ENCODE results near the gene RPS6KA1. TPM values are rescaled to one million over a fixed set of nuclear protein-coding genes. Genes with fewer than 3 reads are reported as not detected.

RPS6KA1 gene
- total RNA-seq, 1 donor from 2014 or later: 26.8 TPM

- intact Hi-C loops (cut with DNase I): no loop called here
- no peak for DNase-seq (ENCODE audit: low spot score)
- peak; percentile 23 for ATAC-seq
Measured at GRCh38 chr1:26530410-26530894, 891 bp downstream of the RPS6KA1 start.

- peak; percentile 31 for ATAC-seq
- DNase-seq (ENCODE audit: low spot score): no peak
- intact Hi-C loops (cut with DNase I): no loop called here
Measured at GRCh38 chr1:26530895-26531598, 1.5 kb downstream of the RPS6KA1 start.

- ATAC-seq (no peak), DNase-seq (ENCODE audit: low spot score) (no peak)
- intact Hi-C loops (cut with DNase I): no loop called here
Measured at GRCh38 chr1:26531651-26532131, 2.1 kb downstream of the RPS6KA1 start.

GRCh38 chr1:26533951-26534509 lies 4.5 kb downstream of the RPS6KA1 start:
- DNase-seq (ENCODE audit: low spot score) (no peak), ATAC-seq (no peak)
- intact Hi-C loops (cut with DNase I): no loop called here

- intact Hi-C loops (cut with DNase I): no loop called here
- DNase-seq (ENCODE audit: low spot score): no peak
- ATAC-seq: no peak
Measured at GRCh38 chr1:26535201-26535600, 5.6 kb downstream of the RPS6KA1 start.

GRCh38 chr1:26536081-26536480 lies 6.5 kb downstream of the RPS6KA1 start:
- DNase-seq (ENCODE audit: low spot score) (no peak), ATAC-seq (no peak)
- intact Hi-C loops (cut with DNase I): no loop called here

- intact Hi-C loops (cut with DNase I): no loop called here
- no peak for ATAC-seq
Measured at GRCh38 chr1:26536521-26536920, 7.0 kb downstream of the RPS6KA1 start.

GRCh38 chr1:26537951-26538352 lies 8.4 kb downstream of the RPS6KA1 start:
- DNase-seq (ENCODE audit: low spot score): no peak
- ATAC-seq: no peak
- intact Hi-C loops (cut with DNase I): no loop called here

More at GRCh38 chr1:26536521-26536920, 7.0 kb downstream of the RPS6KA1 start:
- no peak for DNase-seq (ENCODE audit: low spot score)

GRCh38 chr1:26538480-26539412 lies 9.2 kb downstream of the RPS6KA1 start:
- intact Hi-C loops (cut with DNase I): no loop called here
- ATAC-seq: no peak

GRCh38 chr1:26539722-26540121 lies 10.2 kb downstream of the RPS6KA1 start:
- DNase-seq (ENCODE audit: low spot score) (no peak), ATAC-seq (no peak)
- intact Hi-C loops (cut with DNase I): no loop called here

More at GRCh38 chr1:26538480-26539412, 9.2 kb downstream of the RPS6KA1 start:
- no peak for DNase-seq (ENCODE audit: low spot score)

- DNase-seq (ENCODE audit: low spot score): no peak
- ATAC-seq: no peak
- intact Hi-C loops (cut with DNase I): no loop called here
Measured at GRCh38 chr1:26540351-26540750, 10.8 kb downstream of the RPS6KA1 start.

GRCh38 chr1:26541431-26541815 lies 11.9 kb downstream of the RPS6KA1 start:
- intact Hi-C loops (cut with DNase I): no loop called here

GRCh38 chr1:26541816-26542711 lies 12.5 kb downstream of the RPS6KA1 start:
- intact Hi-C loops (cut with DNase I): no loop called here
- ATAC-seq: peak; percentile 87
- peak; percentile 80 for DNase-seq (ENCODE audit: low spot score)

More at GRCh38 chr1:26541431-26541815, 11.9 kb downstream of the RPS6KA1 start:
- ATAC-seq (no peak), DNase-seq (ENCODE audit: low spot score) (no peak)

- DNase-seq (ENCODE audit: low spot score) (no peak), ATAC-seq (peak; percentile 5)
- intact Hi-C loops (cut with DNase I): no loop called here
Measured at GRCh38 chr1:26542771-26543451, 13.3 kb downstream of the RPS6KA1 start.

- DNase-seq (ENCODE audit: low spot score) (no peak), ATAC-seq (no peak)
- intact Hi-C loops (cut with DNase I): no loop called here
Measured at GRCh38 chr1:26543462-26543861, 13.9 kb downstream of the RPS6KA1 start.

GRCh38 chr1:26544126-26544525 lies 14.6 kb downstream of the RPS6KA1 start:
- intact Hi-C loops (cut with DNase I): no loop called here
- no peak for ATAC-seq
- no peak for DNase-seq (ENCODE audit: low spot score)

- no peak for DNase-seq (ENCODE audit: low spot score)
- no peak for ATAC-seq
- intact Hi-C loops (cut with DNase I): no loop called here
Measured at GRCh38 chr1:26545969-26546323, 16.4 kb downstream of the RPS6KA1 start.

- no peak for ATAC-seq
- intact Hi-C loops (cut with DNase I): no loop called here
- DNase-seq (ENCODE audit: low spot score): no peak
Measured at GRCh38 chr1:26546375-26546774, 16.8 kb downstream of the RPS6KA1 start.
